WTC11 (cell line): ENCODE measurements around the gene LMCD1. TPM values are rescaled to one million over a fixed set of nuclear protein-coding genes. Genes with fewer than 3 reads are reported as not detected.

ENCODE experiments used
- ATAC-seq: fragments of 200-7000 bp; cut with Tn5 transposase; 2 replicates; pipeline ENCODE4 v1.10.0; 2021; ENCODE audit warnings: mild to moderate bottlenecking, moderate library complexity
- Bru-seq: library from RNA; stranded (reverse); fragments of 400-500 nt; gene quantifications from one replicate; lab custom pipeline; 2021; lab: Mats Ljungman, UMichigan
- CTCF ChIA-PET: fragments of 300-600 bp; sonication (Branson Sonifier 250); formaldehyde crosslinking; loops from one replicate; lab custom pipeline; 2021; ENCODE audit warnings: antibody characterized with exemption; lab: Charles Lee
- POLR2A ChIA-PET: fragments of 350-600 bp; sonication (Branson Sonifier 250); formaldehyde crosslinking; loops from one replicate; lab custom pipeline; 2021; ENCODE audit warnings: antibody characterized with exemption; lab: Charles Lee
- DNase-seq: peaks from one replicate; pipeline ENCODE4 v3.0.0; 2021; ENCODE audit warnings: low spot score
- H3K27ac Mint-ChIP-seq: 2 replicates; pipeline ENCODE4 v1.8.0; 2021; ENCODE audit warnings: mixed read lengths
- H3K27me3 Mint-ChIP-seq: 2 replicates; pipeline ENCODE4 v1.8.0; 2021; ENCODE audit warnings: low read depth, mild to moderate bottlenecking, moderate library complexity, mixed read lengths
- H3K36me3 Mint-ChIP-seq: 2 replicates; pipeline ENCODE4 v1.8.0; 2021; ENCODE audit warnings: mixed read lengths
- H3K4me1 Mint-ChIP-seq: 2 replicates; pipeline ENCODE4 v1.8.0; 2022; ENCODE audit warnings: mixed read lengths
- H3K4me3 Mint-ChIP-seq: 2 replicates; pipeline ENCODE4 v1.8.0; 2021; ENCODE audit warnings: mild to moderate bottlenecking, moderate library complexity, mixed read lengths
- H3K9me3 Mint-ChIP-seq: 2 replicates; pipeline ENCODE4 v1.8.0; 2021; ENCODE audit warnings: mixed read lengths
- ATF3 ChIP-seq: sonication (generic); formaldehyde crosslinking; conservative IDR thresholded peaks from 2 replicates; pipeline ENCODE4 v1.8.1; 2022; ENCODE audit warnings: mild to moderate bottlenecking, missing genetic modification reagents
- CBFB ChIP-seq: sonication (generic); formaldehyde crosslinking; IDR thresholded peaks from 2 replicates; pipeline ENCODE4 v1.8.1; 2022; ENCODE audit warnings: mild to moderate bottlenecking, low read depth, missing genetic modification reagents
- CREB1 ChIP-seq: sonication (generic); formaldehyde crosslinking; IDR thresholded peaks from 2 replicates; pipeline ENCODE4 v1.8.0; 2023; ENCODE audit warnings: mild to moderate bottlenecking, missing genetic modification reagents
- CREM ChIP-seq: sonication (generic); formaldehyde crosslinking; IDR thresholded peaks from 2 replicates; pipeline ENCODE4 v1.8.1; 2022; ENCODE audit warnings: mild to moderate bottlenecking, missing genetic modification reagents, moderate library complexity
- E2F1 ChIP-seq: sonication (generic); formaldehyde crosslinking; IDR thresholded peaks from 2 replicates; pipeline ENCODE4 v1.8.0; 2022; ENCODE audit warnings: mild to moderate bottlenecking, missing genetic modification reagents
- E2F4 ChIP-seq: sonication (generic); formaldehyde crosslinking; IDR thresholded peaks from 2 replicates; pipeline ENCODE4 v1.8.1; 2022; ENCODE audit warnings: low read depth, mild to moderate bottlenecking, moderate library complexity, missing genetic modification reagents, borderline replicate concordance
- E2F5 ChIP-seq: sonication (generic); formaldehyde crosslinking; IDR thresholded peaks from 2 replicates; pipeline ENCODE4 v1.8.1; 2022; ENCODE audit warnings: mild to moderate bottlenecking, moderate library complexity, missing genetic modification reagents
- ELF4 ChIP-seq: sonication (generic); formaldehyde crosslinking; IDR thresholded peaks from 2 replicates; pipeline ENCODE4 v1.8.1; 2022; ENCODE audit warnings: low read depth, mild to moderate bottlenecking, moderate library complexity, missing genetic modification reagents
- ETV6 ChIP-seq: sonication (generic); formaldehyde crosslinking; IDR thresholded peaks from 2 replicates; pipeline ENCODE4 v1.8.1; 2022; ENCODE audit warnings: mild to moderate bottlenecking, missing genetic modification reagents
- FOXK1 ChIP-seq: sonication (generic); formaldehyde crosslinking; IDR thresholded peaks from 2 replicates; pipeline ENCODE4 v1.8.0; 2022; ENCODE audit warnings: mild to moderate bottlenecking, moderate library complexity, missing genetic modification reagents
- FOXP1 ChIP-seq: sonication (generic); formaldehyde crosslinking; IDR thresholded peaks from 2 replicates; pipeline ENCODE4 v1.8.0; 2022; ENCODE audit warnings: missing genetic modification reagents, mild to moderate bottlenecking, moderate library complexity, borderline replicate concordance
- IRF2 ChIP-seq: sonication (generic); formaldehyde crosslinking; IDR thresholded peaks from 2 replicates; pipeline ENCODE4 v1.8.0; 2022; ENCODE audit warnings: low read depth, missing genetic modification reagents, borderline replicate concordance
- JAZF1 ChIP-seq: fragments of 250-450 bp; sonication (Bioruptor Pico); IDR thresholded peaks from 2 replicates; pipeline ENCODE4 v1.9.0; 2021; ENCODE audit warnings: moderate library complexity, mild to moderate bottlenecking, inconsistent platforms
- JUN ChIP-seq: sonication (generic); formaldehyde crosslinking; IDR thresholded peaks from 2 replicates; pipeline ENCODE4 v1.8.0; 2023; ENCODE audit warnings: mild to moderate bottlenecking, missing genetic modification reagents
- OVOL2 ChIP-seq: fragments of 250-450 bp; sonication (Bioruptor Pico); IDR thresholded peaks from 2 replicates; pipeline ENCODE4 v1.9.0; 2021; ENCODE audit warnings: mild to moderate bottlenecking, borderline replicate concordance
- PREB ChIP-seq: sonication (generic); formaldehyde crosslinking; IDR thresholded peaks from 2 replicates; pipeline ENCODE4 v1.8.1; 2022; ENCODE audit warnings: mild to moderate bottlenecking, missing genetic modification reagents, moderate library complexity, borderline replicate concordance
- PRRX2 ChIP-seq: fragments of 250-450 bp; sonication (Bioruptor Pico); IDR thresholded peaks from 2 replicates; pipeline ENCODE4 v1.8.0; 2021; ENCODE audit warnings: mild to moderate bottlenecking
- SMAD3 ChIP-seq: sonication (generic); formaldehyde crosslinking; IDR thresholded peaks from 2 replicates; pipeline ENCODE4 v1.8.0; 2022; ENCODE audit warnings: missing genetic modification reagents, mild to moderate bottlenecking, borderline replicate concordance
- ZNF317 ChIP-seq: sonication (generic); formaldehyde crosslinking; IDR thresholded peaks from 2 replicates; pipeline ENCODE4 v1.8.1; 2023; ENCODE audit warnings: low read depth, mild to moderate bottlenecking, moderate library complexity, missing genetic modification reagents, borderline replicate concordance
- long read RNA-seq, 3 experiments: library from RNA in 1 of 3; library from capped mRNA in 1 of 3; library from polyadenylated mRNA in 1 of 3; unstranded in 2 of 3; stranded (forward) in 1 of 3; transcript quantifications; one replicate each; pipeline ENCODE4 v2.0.0, GENCODE V29; 2021
- total RNA-seq: library from RNA; stranded (reverse); gene quantifications from 3 replicates; pipeline ENCODE4 v1.2.3, GENCODE V29; 2021
- TF ChIP-seq, protein P1 (sequence below): sonication (generic); formaldehyde crosslinking; IDR thresholded peaks from 2 replicates; pipeline ENCODE4 v1.8.1; 2022; ENCODE audit warnings: low read depth, missing genetic modification reagents, borderline replicate concordance
- TF ChIP-seq, protein P2 (sequence below): sonication (generic); formaldehyde crosslinking; IDR thresholded peaks from 2 replicates; pipeline ENCODE4 v1.8.0; 2022; ENCODE audit warnings: mild to moderate bottlenecking, missing genetic modification reagents
- TF ChIP-seq, protein P3 (sequence below): sonication (generic); formaldehyde crosslinking; IDR thresholded peaks from 2 replicates; pipeline ENCODE4 v1.8.0; 2022; ENCODE audit warnings: mild to moderate bottlenecking, missing genetic modification reagents
- TF ChIP-seq, protein P4 (sequence below): sonication (generic); formaldehyde crosslinking; IDR thresholded peaks from 2 replicates; pipeline ENCODE4 v1.8.1; 2023; ENCODE audit warnings: mild to moderate bottlenecking, missing genetic modification reagents

Gene LMCD1
- 10.6 to 12.5 TPM (median 10.9 TPM) in 3 replicates for total RNA-seq
- percentile 60 among the genes with signal in this experiment for Bru-seq, nascent RNA
- long read RNA-seq, experiment 1, full-length matches to known transcripts: 19 of 24 reads
- long read RNA-seq, experiment 1, partial matches to known transcripts: 3 of 24 reads
- long read RNA-seq, experiment 1, other reads (novel, unspliced or antisense): 2 of 24 reads
- long read RNA-seq, experiment 2, full-length matches to known transcripts: 9 of 10 reads
- long read RNA-seq, experiment 2, partial matches to known transcripts: 1 of 10 reads
- long read RNA-seq, experiment 2, other reads (novel, unspliced or antisense): 0 of 10 reads
- long read RNA-seq, experiment 3, full-length matches to known transcripts: 26 of 27 reads
- long read RNA-seq, experiment 3, partial matches to known transcripts: 0 of 27 reads
- long read RNA-seq, experiment 3, other reads (novel, unspliced or antisense): 1 of 27 reads

- POLR2A ChIA-PET: interaction anchor here (0.8 to 1.3 kb wide), 5 partner anchors 12 to 110 kb away, joined by 3 to 4 read pairs (median 4); no protein-coding TSS in a partner anchor
- Mint-ChIP-seq H3K27me3 (no peaks in the 10 kb centered on the region; the same call in 1 of the 2 replicates), H3K4me1 (peaks cover 74% of the 10 kb centered on the region), H3K27ac (peak within 1 kb of the TSS; percentile 95), H3K4me3 (peak within 1 kb of the TSS; percentile 72), H3K9me3 (peaks cover 6% of the 10 kb centered on the region), H3K36me3 (peaks cover 5% of the 10 kb centered on the region; the same call in 1 of the 2 replicates)
- DNase-seq: peak; percentile 96
- CTCF ChIA-PET: interaction anchor here (0.6 to 1.9 kb wide), 14 partner anchors 11 to 283 kb away, joined by 3 to 11 read pairs (median 5); partner anchors contain the start of gene OXTR
- ATAC-seq: peak; percentile 92
- TF ChIP-seq OVOL2 (CRISPR knock-in tag) (no peak), SMAD3 (peak; percentile 97), CREB1 (peak; percentile 94), PRRX2 (CRISPR knock-in tag) (no peak), CREM (CRISPR knock-in tag) (peak; percentile 88), ZNF317 (0 out of 2 replicates have a peak, but pooled peaks have one; percentile 56), CBFB (peak; percentile 92), E2F4 (peak; percentile 45; the same call in 1 of the 2 replicates), JUN (CRISPR knock-in tag) (peak; percentile 82; the same call in 1 of the 2 replicates), E2F5 (CRISPR knock-in tag) (peak; percentile 95; the same call in 1 of the 2 replicates), FOXK1 (peak; percentile 88), FOXP1 (CRISPR knock-in tag) (peak; percentile 97), ELF4 (CRISPR knock-in tag) (peak; percentile 83; the same call in 1 of the 2 replicates), ATF3 (CRISPR knock-in tag) (no peak; the same call in 1 of the 2 replicates), IRF2 (CRISPR knock-in tag) (no peak), E2F1 (peak; percentile 95), ETV6 (CRISPR knock-in tag) (peak; percentile 98), JAZF1 (CRISPR knock-in tag) (no peak), PREB (peak; percentile 63; the same call in 1 of the 2 replicates)
- TF ChIP-seq, protein P1, sequence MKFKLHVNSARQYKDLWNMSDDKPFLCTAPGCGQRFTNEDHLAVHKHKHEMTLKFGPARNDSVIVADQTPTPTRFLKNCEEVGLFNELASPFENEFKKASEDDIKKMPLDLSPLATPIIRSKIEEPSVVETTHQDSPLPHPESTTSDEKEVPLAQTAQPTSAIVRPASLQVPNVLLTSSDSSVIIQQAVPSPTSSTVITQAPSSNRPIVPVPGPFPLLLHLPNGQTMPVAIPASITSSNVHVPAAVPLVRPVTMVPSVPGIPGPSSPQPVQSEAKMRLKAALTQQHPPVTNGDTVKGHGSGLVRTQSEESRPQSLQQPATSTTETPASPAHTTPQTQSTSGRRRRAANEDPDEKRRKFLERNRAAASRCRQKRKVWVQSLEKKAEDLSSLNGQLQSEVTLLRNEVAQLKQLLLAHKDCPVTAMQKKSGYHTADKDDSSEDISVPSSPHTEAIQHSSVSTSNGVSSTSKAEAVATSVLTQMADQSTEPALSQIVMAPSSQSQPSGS (CRISPR knock-in tag): peak; percentile 55; the same call in 1 of the 2 replicates
- TF ChIP-seq, protein P2, sequence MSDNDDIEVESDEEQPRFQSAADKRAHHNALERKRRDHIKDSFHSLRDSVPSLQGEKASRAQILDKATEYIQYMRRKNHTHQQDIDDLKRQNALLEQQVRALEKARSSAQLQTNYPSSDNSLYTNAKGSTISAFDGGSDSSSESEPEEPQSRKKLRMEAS (CRISPR knock-in tag): peak; percentile 100
- TF ChIP-seq, protein P3, sequence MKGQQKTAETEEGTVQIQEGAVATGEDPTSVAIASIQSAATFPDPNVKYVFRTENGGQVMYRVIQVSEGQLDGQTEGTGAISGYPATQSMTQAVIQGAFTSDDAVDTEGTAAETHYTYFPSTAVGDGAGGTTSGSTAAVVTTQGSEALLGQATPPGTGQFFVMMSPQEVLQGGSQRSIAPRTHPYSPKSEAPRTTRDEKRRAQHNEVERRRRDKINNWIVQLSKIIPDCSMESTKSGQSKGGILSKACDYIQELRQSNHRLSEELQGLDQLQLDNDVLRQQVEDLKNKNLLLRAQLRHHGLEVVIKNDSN: peak; percentile 77
- TF ChIP-seq, protein P4, sequence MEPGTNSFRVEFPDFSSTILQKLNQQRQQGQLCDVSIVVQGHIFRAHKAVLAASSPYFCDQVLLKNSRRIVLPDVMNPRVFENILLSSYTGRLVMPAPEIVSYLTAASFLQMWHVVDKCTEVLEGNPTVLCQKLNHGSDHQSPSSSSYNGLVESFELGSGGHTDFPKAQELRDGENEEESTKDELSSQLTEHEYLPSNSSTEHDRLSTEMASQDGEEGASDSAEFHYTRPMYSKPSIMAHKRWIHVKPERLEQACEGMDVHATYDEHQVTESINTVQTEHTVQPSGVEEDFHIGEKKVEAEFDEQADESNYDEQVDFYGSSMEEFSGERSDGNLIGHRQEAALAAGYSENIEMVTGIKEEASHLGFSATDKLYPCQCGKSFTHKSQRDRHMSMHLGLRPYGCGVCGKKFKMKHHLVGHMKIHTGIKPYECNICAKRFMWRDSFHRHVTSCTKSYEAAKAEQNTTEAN (CRISPR knock-in tag): peak; percentile 93
Observed at GRCh38 chr3:8501371-8502131, at the start of gene LMCD1. Gene LMCD1 (plus strand): TSS chr3:8501823. CDS start chr3:8501939, 116 bp downstream.
